Stimulated activated CD8-positive, alpha-beta memory T cell treated with anti-CD3 and anti-CD28 coated beads, Interleukin-7, amount 100 ng/mL, for 4 hours (primary cell): ENCODE data around the gene TMED8.

Experiments
- DNase-seq, 2 donors: peaks; one replicate each; pipeline ENCODE4 v3.0.0-alpha.2; 2020; ENCODE audit warnings: low read depth in 2 of 2

TMED8 gene

DNA sequence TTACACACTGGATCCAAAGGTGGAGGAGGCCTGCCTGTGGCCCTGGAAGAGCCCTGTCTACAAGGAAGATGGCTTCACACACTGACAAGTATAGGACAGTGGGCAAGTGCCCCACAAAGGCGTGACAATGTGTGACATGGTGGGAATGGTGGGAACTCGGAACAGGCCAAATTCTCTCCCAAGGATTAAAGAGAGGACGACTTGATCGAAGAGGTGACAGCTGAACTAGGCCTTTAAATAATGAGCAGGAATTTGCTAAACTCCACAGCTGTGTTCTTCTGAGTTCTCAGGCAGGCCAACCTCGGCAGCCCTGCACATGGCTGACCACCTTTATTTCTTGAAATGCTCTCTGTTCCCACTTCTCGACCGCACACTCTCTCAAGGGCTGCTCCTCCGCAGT lies 80.0 kb downstream of the TMED8 start:
- no peak for DNase-seq

DNA sequence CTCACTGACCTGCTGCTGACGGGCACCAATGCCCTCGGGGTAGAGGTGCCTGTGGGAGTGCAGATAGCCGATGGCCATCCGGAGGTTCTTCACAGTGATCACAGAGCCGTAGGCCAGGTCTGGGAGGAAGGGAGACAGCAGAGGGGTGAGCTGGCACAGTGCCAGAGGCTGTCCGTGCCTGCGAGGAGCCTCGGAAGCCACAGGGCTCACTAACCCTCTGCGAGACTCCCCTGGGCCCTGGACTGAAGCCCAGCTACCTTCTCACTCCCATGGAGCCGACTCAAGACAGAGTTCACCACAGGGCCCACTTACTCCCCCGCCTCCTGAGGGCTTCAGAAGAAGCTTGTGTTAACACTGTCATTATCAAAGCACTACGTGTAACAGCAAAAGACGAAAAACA lies 80.7 kb downstream of the TMED8 start:
- DNase-seq, result no peak

DNA sequence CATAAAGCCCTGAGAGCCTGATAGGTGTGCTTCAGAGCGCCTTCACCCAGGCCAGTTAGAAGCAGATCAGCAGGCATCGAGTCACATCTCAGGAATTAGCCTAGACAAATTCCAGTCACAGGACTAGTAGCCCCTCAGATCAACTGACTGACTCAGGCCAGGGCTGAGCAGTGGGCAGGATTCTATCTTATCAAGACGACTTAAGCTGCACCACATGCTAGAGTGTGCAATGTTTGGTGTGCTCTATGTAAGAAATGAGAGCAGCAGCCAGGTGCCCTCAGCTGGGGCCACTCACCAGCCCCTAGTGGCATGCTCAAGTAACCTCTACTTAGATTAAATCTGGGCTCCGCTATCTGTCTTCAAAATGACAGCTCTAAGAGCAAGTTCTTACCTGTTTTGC lies 86.2 kb downstream of the TMED8 start:
- DNase-seq, result no peak

DNA sequence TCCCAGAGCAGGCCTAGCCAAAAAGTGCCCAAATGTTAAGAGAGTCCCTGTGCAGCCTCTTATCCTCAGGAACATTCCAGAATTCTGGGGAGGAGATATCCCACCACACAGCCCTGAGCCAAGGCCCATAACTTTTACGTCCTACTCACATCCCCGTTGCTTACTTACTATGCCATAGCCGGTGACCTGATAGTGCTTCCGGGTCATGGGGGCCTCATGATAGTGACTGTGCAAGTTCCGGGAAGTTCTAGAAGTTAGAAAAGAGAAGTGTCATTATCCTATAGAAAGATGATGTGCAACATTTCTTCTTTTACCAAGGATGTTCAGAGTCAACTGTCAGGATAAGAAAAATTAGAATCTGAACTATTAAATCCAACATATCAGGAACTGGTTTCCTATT lies 90.3 kb downstream of the TMED8 start:
- no peak for DNase-seq
